GM13977 (cell line): Measurements from ENCODE around the gene PNMA8A.
"Not testable (repeated sequence)": the region's sequence is repeated elsewhere in the genome, so short reads cannot be mapped to it uniquely, and the experiment has no call there.

Experiments used
- DNase-seq: peaks from one replicate; pipeline ENCODE4 v3.0.0; 2012; ENCODE audit warnings: low spot score
- CTCF ChIP-seq: IDR thresholded peaks from 2 replicates; pipeline ENCODE4 v1.5.1; 2012; ENCODE audit warnings: mild to moderate bottlenecking, control low read depth; ENCODE audit not compliant: insufficient read depth; ENCODE audit errors: extremely low read depth, missing control alignments
- in situ Hi-C: fragments of 300-500 bp; cut with MboI; formaldehyde crosslinking; loops from one replicate; pipeline ENCODE4 v1.12.0; 2022; ENCODE audit warnings: low sequenced_read_pairs, low pct_unique_long_range_greater_than_20kb, mixed read lengths, inconsistent platforms; ENCODE audit not compliant: unreplicated experiment

Gene PNMA8A

GRCh38 chr19:46442808-46443450 is 28.4 kb downstream of the PNMA8A start:
- no peak for TF ChIP-seq CTCF
- in situ Hi-C loops: no loop called here
- DNase-seq: no peak

- no peak for DNase-seq
- in situ Hi-C loops: no loop called here
- no peak for TF ChIP-seq CTCF
Observed at GRCh38 chr19:46441866-46442265, 29.5 kb downstream of the PNMA8A start.

GRCh38 chr19:46435689-46436088 is 35.7 kb downstream of the PNMA8A start:
- DNase-seq, in situ Hi-C loops: not testable (repeated sequence)

- in situ Hi-C loops: no loop called here
- TF ChIP-seq CTCF: no peak
- DNase-seq: no peak
Observed at GRCh38 chr19:46435009-46435408, 36.4 kb downstream of the PNMA8A start.

GRCh38 chr19:46433470-46433869 is 37.9 kb downstream of the PNMA8A start:
- DNase-seq, in situ Hi-C loops: not testable (repeated sequence)

- no peak for TF ChIP-seq CTCF
- in situ Hi-C loops: no loop called here
- DNase-seq: no peak
Observed at GRCh38 chr19:46431824-46432223, 39.5 kb downstream of the PNMA8A start.

GRCh38 chr19:46429999-46430398 is 41.4 kb downstream of the PNMA8A start:
- TF ChIP-seq CTCF: no peak
- in situ Hi-C loops: no loop called here
- no peak for DNase-seq
